Esophagus muscularis mucosa (tissue), 4 donors: ENCODE results near the gene POP7.

Experiments used
- EP300 ChIP-seq: sonication (generic); formaldehyde crosslinking; IDR thresholded peaks from one replicate; pipeline ENCODE4 v1.6.1; 2017; ENCODE audit warnings: antibody characterized with exemption
- POLR2A ChIP-seq: fragments of 450-650 bp; IDR thresholded peaks from one replicate; pipeline ENCODE4 v1.6.1; 2017; ENCODE audit warnings: antibody characterized with exemption, moderate library complexity, mild to moderate bottlenecking, low read depth
- TF ChIP-seq, protein P1 (sequence below), 3 experiments: fragments of 200-600 bp in 2 of 3; fragments of 450-650 bp in 1 of 3; sonication (generic) in 2 of 3; IDR thresholded peaks; one replicate each; pipeline ENCODE4 v1.5.1; 2017 to 2019; ENCODE audit warnings: antibody characterized with exemption in 3 of 3, mild to moderate bottlenecking in 2 of 3, moderate library complexity in 1 of 3

- TF ChIP-seq, protein P1, sequence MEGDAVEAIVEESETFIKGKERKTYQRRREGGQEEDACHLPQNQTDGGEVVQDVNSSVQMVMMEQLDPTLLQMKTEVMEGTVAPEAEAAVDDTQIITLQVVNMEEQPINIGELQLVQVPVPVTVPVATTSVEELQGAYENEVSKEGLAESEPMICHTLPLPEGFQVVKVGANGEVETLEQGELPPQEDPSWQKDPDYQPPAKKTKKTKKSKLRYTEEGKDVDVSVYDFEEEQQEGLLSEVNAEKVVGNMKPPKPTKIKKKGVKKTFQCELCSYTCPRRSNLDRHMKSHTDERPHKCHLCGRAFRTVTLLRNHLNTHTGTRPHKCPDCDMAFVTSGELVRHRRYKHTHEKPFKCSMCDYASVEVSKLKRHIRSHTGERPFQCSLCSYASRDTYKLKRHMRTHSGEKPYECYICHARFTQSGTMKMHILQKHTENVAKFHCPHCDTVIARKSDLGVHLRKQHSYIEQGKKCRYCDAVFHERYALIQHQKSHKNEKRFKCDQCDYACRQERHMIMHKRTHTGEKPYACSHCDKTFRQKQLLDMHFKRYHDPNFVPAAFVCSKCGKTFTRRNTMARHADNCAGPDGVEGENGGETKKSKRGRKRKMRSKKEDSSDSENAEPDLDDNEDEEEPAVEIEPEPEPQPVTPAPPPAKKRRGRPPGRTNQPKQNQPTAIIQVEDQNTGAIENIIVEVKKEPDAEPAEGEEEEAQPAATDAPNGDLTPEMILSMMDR (IDR thresholded peaks at IDR 0.05): no peak
- no peak for TF ChIP-seq POLR2A
- TF ChIP-seq EP300: no peak
Measured at GRCh38 chr7:100722480-100723212, 16.7 kb downstream of the POP7 start.
